Natural killer cell treated with Interleukin-12 subunit alpha and Interleukin-12 subunit beta and Interleukin-15 and Interleukin-18, amount 100 ng/mL, for 72 hours (primary cell): ENCODE measurements around the gene KLRF1. TPM values are rescaled to one million over a fixed set of nuclear protein-coding genes. Genes with fewer than 3 reads are reported as not detected.
"Not testable (repeated sequence)": the region's sequence is repeated elsewhere in the genome, so short reads cannot be mapped to it uniquely, and the experiment has no call there.

Experiments used
- ATAC-seq, 2 donors: fragments of 150-1000 bp; cut with Tn5 transposase in 1 of 2; sonication (Bioruptor Pico), chemical (Tn5 transposase) in 1 of 2; 2 replicates each; pipeline ENCODE4 v1.10.0; 2021
- DNase-seq: peaks from one replicate; pipeline ENCODE4 v3.0.0; 2022; ENCODE audit warnings: low spot score
- H3K27ac Mint-ChIP-seq, 2 donors: 1 replicate in 1 of 2; 2 replicates in 1 of 2; pipeline ENCODE4 v1.8.0; 2022; ENCODE audit warnings: mixed read lengths in 2 of 2, mild to moderate bottlenecking in 1 of 2, moderate library complexity in 1 of 2
- H3K27me3 Mint-ChIP-seq, 2 donors: 1 replicate in 1 of 2; 2 replicates in 1 of 2; pipeline ENCODE4 v1.8.0; 2022; ENCODE audit warnings: mixed read lengths in 2 of 2
- H3K36me3 Mint-ChIP-seq: one replicate; pipeline ENCODE4 v1.8.0; 2022; ENCODE audit warnings: mixed read lengths
- H3K4me1 Mint-ChIP-seq, 2 donors: 1 replicate in 1 of 2; 2 replicates in 1 of 2; pipeline ENCODE4 v1.8.0; 2022; ENCODE audit warnings: low read depth in 2 of 2, mixed read lengths in 2 of 2, mild to moderate bottlenecking in 1 of 2
- H3K4me3 Mint-ChIP-seq: one replicate; pipeline ENCODE4 v1.8.0; 2022; ENCODE audit warnings: mixed read lengths
- H3K9me3 Mint-ChIP-seq: 2 replicates; pipeline ENCODE4 v1.8.0; 2022; ENCODE audit warnings: mixed read lengths
- total RNA-seq, 2 donors: library from RNA; stranded (reverse); gene quantifications; one replicate each; pipeline ENCODE4 v1.2.3, GENCODE V29; 2022

KLRF1 gene
- total RNA-seq, 2 donors from 2014 or later = 1.7 to 2.1 TPM

DNA sequence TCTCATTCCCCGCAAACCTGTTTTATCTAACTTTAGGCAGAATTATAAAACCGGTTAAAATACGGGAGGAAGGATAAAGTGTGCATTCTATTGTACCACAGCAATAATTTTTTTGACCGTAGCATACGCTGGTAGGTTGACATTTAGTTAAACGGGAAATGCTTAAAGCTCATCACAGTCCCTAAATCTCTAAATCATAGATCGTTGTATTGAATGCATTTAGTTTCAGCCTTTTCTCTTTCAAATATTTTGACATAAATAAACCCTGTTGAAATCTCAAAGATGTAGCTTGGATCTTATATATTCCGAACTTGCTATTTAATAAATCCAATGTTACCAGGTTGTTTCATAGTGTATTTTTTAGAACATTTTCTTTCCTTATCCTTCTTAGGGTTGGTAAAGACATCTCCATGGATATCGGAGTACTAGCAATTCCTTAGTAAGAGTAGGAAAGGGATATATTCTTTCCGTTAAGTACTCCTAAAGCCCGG lies 41.1 kb downstream of the KLRF1 start:
- Mint-ChIP-seq H3K4me1 (peaks cover 46 to 48% of the 10 kb centered on the region in 2 donors), H3K4me3 (peak overlapping the region; percentile 98), H3K27ac (peak overlapping the region; percentile 96 to 100), H3K36me3 (peaks cover 34% of the 10 kb centered on the region), H3K9me3 (peaks cover under 1% of the 10 kb centered on the region), H3K27me3 (no peaks in the 10 kb centered on the region)
- no peak for ATAC-seq
- DNase-seq = no peak

DNA sequence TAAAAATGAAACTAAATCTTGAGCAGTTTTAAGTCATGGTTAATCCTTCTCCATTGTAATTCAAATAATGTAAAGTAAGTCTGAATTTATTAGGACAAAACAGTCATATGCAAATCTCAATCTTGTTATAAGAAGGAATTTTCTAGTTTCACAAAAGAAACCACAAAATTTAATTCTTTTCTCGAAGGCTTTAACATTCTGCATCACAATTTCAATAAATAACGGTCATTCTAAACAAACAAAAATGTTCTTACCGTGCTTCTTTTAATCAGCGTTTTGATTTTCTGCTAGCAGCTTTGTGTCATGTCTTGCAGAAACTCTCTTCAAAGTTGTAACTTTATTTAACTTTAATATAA lies 41.6 kb downstream of the KLRF1 start:
- peaks cover 40 to 43% of the 10 kb centered on the region in 2 donors for H3K4me1 Mint-ChIP-seq
- no peaks in the 10 kb centered on the region for H3K27me3 Mint-ChIP-seq
- DNase-seq (no peak), ATAC-seq (no peak)
- H3K27ac Mint-ChIP-seq = peak overlapping the region; percentile 96 to 100
- H3K9me3 Mint-ChIP-seq = no peaks in the 10 kb centered on the region
- peaks cover 28% of the 10 kb centered on the region for H3K36me3 Mint-ChIP-seq
- peak overlapping the region; percentile 98 for H3K4me3 Mint-ChIP-seq

DNA sequence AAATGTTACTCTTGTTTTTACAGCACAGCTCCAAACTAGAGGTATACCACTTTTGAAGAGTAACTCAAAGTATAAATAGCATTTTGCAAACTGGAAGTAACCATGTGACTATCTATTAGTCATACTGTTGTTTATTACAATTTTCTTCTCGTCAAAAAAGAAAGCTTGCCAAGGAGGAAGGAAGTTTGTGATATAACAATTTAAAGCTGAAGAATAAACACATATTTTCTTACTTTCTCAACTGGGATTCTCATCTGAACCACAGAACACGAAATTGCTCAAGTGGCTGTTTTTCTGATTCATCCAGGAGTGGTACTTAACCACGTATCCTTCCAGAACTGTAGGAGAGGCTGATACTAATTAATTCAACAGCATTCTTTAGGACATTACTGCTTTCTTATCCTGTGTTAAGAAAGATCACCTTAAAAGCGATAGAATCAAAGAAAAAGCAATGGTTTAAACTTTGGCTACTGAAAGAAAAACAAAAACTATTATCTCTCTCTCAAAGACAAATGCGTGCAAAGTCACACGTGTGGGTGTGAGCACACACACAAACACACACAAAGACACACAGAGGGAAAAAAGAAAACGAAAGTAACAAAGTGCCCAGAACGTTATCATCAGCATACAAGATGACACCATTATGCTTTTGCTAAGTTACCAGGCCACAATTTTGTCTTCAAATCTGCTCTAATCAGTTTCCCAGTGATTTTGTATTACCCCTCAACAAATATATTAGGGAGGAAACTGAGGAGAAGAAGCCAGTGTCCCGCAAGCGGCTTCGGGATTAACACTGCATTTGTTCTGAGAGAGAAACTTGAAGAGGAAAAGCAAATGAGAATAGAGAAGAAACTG lies 42.3 kb downstream of the KLRF1 start, which contains the start of gene CLEC2B:
CLEC2B (minus strand) TSS at position 48 of the 855 bp plus-strand sequence.
- peaks cover 22% of the 10 kb centered on the region for H3K36me3 Mint-ChIP-seq

DNA sequence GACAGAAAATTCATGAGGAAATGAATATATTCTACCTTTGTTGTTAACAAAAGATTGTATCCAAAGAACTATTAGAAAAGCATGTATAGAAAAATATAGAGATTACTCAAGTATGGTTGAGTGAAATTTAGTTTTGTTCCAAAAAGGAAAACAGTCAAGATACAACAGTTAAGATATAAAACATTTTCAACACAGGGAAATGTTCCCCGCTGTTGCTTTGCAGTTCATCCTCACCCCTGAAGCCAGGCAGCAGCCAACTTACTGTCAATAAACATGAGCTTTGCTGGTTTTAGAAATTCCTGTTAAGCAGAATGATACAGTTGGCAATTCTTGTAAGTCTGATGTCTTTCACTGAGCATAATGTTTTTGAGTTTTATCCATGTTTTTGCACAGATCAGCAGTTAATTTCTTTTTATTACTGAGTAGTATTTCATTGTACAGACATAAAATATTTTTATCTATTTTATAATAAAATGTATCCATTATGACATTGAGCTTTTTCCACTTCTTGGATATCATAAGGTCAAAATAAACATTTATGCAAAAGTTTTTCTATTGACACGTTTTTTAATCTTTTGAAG lies 43.1 kb downstream of the KLRF1 start:
- ATAC-seq (no peak), DNase-seq (no peak)
- no peaks in the 10 kb centered on the region for H3K27me3 Mint-ChIP-seq
- H3K4me3 Mint-ChIP-seq = peak overlapping the region; percentile 98
- H3K4me1 Mint-ChIP-seq = peaks cover 28% of the 10 kb centered on the region in 2 donors
- H3K27ac Mint-ChIP-seq = peak overlapping the region; percentile 96 to 100
- peaks cover 16% of the 10 kb centered on the region for H3K36me3 Mint-ChIP-seq
- no peaks in the 10 kb centered on the region for H3K9me3 Mint-ChIP-seq

More for the DNA sequence above, 42.3 kb downstream of the KLRF1 start, which contains the start of gene CLEC2B:
- peak; percentile 85 to 91 for ATAC-seq
- Mint-ChIP-seq H3K27me3 (no peaks in the 10 kb centered on the region), H3K9me3 (no peaks in the 10 kb centered on the region), H3K4me3 (peak within 1 kb of the TSS; percentile 98), H3K4me1 (peaks cover 34 to 37% of the 10 kb centered on the region in 2 donors), H3K27ac (peak within 1 kb of the TSS; percentile 96 to 100)
- peak; percentile 76 for DNase-seq

DNA sequence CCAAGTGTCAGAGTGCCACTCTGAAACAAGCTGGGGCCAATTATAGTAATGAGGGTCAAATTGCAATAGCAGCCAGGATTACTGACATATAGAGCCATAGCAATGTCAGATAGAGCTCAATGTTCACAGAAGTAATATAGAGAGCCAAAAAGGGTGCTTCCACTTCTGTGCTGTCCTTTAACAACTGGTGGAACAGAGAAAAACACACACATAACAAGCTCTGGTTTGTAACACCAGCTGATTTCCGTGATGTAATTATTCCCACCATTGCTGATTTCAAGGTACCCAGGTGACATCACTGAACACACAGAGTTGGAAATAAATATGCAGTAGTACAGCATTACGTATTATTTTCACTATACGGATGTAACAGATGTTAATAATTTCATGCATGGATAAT lies 44.9 kb downstream of the KLRF1 start:
- Mint-ChIP-seq H3K27me3 (no peaks in the 10 kb centered on the region), H3K36me3 (peaks cover 5% of the 10 kb centered on the region), H3K27ac (no peak overlapping the region), H3K4me1 (peaks cover 13 to 22% of the 10 kb centered on the region in 2 donors), H3K9me3 (no peaks in the 10 kb centered on the region), H3K4me3 (no peak overlapping the region)
- ATAC-seq = no peak
- DNase-seq = no peak

DNA sequence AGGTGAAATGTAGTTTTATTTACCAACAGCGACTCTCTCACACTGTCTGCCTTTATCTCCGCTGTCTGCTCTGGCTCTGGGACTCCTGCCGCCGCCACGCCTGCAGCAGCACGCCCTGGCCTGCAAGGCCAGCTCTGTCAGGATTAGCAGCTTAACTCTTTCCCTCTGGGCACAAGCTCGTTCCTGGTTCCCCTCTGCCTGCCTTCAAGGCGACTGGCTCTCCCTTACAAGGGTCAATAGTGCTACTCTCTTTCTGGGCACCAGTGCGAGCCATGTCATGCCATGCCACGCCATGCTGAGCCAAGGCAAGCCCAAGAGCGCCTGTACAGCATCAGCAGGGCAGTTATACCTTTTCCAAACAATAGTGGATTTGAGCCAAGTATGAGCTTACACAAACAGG lies 45.5 kb downstream of the KLRF1 start:
- H3K9me3 Mint-ChIP-seq = no peaks in the 10 kb centered on the region
- no peak overlapping the region for H3K4me3 Mint-ChIP-seq
- no peaks in the 10 kb centered on the region for H3K36me3 Mint-ChIP-seq
- H3K27me3 Mint-ChIP-seq = no peaks in the 10 kb centered on the region
- ATAC-seq = no peak
- peaks cover 13 to 22% of the 10 kb centered on the region in 2 donors for H3K4me1 Mint-ChIP-seq
- H3K27ac Mint-ChIP-seq = no peak overlapping the region
- no peak for DNase-seq

DNA sequence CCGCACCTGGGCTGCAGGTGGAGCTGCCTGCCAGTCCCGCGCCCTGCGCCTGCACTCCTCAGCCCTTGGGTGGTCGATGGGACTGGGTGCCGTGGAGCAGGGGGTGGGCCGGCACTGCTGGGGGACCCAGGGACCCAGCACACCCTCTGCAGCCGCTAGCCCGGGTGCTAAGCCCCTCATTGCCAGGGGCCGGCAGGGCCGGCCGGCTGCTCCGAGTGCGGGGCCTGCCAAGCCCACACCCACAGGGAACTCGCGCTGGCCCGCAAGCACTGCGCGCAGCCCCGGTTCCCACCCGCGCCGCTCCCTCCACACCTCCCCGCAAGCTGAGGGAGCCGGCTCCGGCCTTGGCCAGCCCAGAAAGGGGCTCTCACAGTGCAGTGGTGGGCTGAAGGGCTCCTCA lies 48.8 kb downstream of the KLRF1 start:
- H3K27me3 Mint-ChIP-seq, ATAC-seq, H3K4me3 Mint-ChIP-seq, H3K27ac Mint-ChIP-seq, H3K9me3 Mint-ChIP-seq, DNase-seq, H3K36me3 Mint-ChIP-seq: not testable (repeated sequence)
- H3K4me1 Mint-ChIP-seq = peaks cover 0 to 13% of the 10 kb centered on the region in 2 donors

DNA sequence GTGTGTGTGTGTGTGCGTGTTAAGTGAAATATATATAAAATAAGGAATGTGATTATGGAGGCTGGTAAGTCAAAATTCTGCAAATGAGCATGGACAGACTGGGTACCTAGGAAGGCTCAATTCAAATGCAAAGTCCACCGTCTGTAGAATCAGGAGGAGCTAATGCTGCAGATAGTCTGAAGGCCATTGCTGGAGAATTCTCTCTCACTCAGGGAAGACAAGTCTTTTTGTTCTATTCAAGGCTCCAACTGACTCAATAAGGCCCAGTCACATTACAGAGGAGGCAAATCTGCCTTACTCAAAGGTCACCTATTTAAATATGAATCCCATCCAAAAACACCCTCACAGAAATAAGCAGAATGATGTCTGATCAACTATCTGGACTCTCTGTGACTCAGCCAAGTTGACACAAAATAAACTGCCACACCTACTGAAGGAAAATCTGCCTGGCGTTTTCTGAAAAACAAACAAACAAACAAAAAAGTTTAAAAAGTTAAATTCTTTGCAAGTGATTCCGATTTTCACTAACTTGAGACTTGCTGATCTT lies 53.3 kb downstream of the KLRF1 start:
- Mint-ChIP-seq H3K9me3 (no peaks in the 10 kb centered on the region), H3K4me1 (peaks cover 2 to 4% of the 10 kb centered on the region in 2 donors), H3K4me3 (no peak overlapping the region), H3K36me3 (no peaks in the 10 kb centered on the region), H3K27me3 (no peaks in the 10 kb centered on the region), H3K27ac (no peak overlapping the region)
- ATAC-seq = no peak
- no peak for DNase-seq

DNA sequence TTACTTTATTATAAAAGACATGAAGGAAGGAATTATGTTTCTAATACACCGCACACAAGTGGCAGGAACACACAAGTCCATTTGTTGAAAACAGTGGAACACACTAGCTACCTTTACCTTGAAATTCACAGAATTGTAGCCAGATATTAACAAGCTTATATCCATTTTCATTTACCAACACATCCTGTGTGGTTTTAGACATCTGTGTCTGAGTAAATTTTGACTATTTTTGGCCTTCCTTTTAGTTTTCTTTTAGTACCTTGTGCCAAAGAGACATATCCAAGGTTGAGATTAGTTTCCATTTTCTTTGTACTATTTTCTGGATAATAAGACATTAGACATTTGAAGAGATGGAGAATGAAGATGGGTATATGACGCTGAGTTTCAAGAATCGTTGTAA lies 54.0 kb downstream of the KLRF1 start, which contains the start of gene KLRF2:
KLRF2 (plus strand) TSS at position 244 of the 400 bp plus-strand sequence; CDS start at position 351, 107 bp downstream.
- Mint-ChIP-seq H3K27ac (no peak within 1 kb of the TSS), H3K9me3 (no peaks in the 10 kb centered on the region), H3K4me1 (peaks cover 2 to 4% of the 10 kb centered on the region in 2 donors), H3K27me3 (no peaks in the 10 kb centered on the region), H3K4me3 (no peak within 1 kb of the TSS), H3K36me3 (no peaks in the 10 kb centered on the region)
- DNase-seq = no peak
- ATAC-seq = no peak

DNA sequence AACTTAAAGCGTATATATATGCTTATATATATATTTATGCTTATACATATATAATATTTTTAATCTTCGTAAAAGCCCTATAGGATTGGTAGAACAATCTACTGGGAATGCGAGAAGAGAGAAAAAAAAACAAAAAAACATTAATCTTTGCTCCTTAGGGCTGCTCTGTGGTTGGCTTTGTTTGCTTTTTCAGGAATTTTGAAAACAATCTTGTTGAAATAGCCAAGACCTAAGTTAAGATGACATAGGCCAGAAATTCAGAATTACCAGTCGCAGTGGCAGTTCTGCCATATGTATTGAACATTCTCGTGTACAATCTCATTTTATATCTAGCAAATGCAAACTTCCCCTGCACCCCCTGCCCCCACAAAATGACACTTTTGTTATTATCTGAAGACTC lies 54.7 kb downstream of the KLRF1 start:
- no peak overlapping the region for H3K27ac Mint-ChIP-seq
- H3K27me3 Mint-ChIP-seq = no peaks in the 10 kb centered on the region
- H3K4me3 Mint-ChIP-seq = no peak overlapping the region
- no peaks in the 10 kb centered on the region for H3K9me3 Mint-ChIP-seq
- H3K4me1 Mint-ChIP-seq = peaks cover 2 to 4% of the 10 kb centered on the region in 2 donors
- DNase-seq (no peak), ATAC-seq (no peak)
- no peaks in the 10 kb centered on the region for H3K36me3 Mint-ChIP-seq

DNA sequence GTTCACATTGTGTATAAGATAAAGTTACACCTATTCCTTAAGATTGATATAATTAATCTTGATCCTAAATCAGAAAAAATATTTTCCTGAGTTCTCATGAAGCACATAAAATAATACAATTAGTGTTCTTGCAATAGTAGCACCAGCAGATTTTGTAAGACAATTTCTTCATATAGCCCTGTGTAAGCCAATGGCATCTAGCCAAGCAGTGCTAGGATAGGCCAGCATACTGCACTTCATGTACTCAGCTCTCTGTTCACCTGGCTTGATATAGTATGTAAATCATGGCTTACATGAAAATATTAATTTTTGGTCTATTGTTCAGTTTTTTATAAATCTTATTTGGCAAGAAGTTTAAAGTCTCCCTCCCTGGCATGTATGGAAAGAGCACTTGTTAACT lies 55.9 kb downstream of the KLRF1 start:
- DNase-seq (no peak), ATAC-seq (no peak)
- no peaks in the 10 kb centered on the region for H3K36me3 Mint-ChIP-seq
- H3K9me3 Mint-ChIP-seq = no peaks in the 10 kb centered on the region
- H3K27me3 Mint-ChIP-seq = no peaks in the 10 kb centered on the region
- no peak overlapping the region for H3K4me3 Mint-ChIP-seq
- peaks cover 2 to 4% of the 10 kb centered on the region in 2 donors for H3K4me1 Mint-ChIP-seq
- H3K27ac Mint-ChIP-seq = no peak overlapping the region

DNA sequence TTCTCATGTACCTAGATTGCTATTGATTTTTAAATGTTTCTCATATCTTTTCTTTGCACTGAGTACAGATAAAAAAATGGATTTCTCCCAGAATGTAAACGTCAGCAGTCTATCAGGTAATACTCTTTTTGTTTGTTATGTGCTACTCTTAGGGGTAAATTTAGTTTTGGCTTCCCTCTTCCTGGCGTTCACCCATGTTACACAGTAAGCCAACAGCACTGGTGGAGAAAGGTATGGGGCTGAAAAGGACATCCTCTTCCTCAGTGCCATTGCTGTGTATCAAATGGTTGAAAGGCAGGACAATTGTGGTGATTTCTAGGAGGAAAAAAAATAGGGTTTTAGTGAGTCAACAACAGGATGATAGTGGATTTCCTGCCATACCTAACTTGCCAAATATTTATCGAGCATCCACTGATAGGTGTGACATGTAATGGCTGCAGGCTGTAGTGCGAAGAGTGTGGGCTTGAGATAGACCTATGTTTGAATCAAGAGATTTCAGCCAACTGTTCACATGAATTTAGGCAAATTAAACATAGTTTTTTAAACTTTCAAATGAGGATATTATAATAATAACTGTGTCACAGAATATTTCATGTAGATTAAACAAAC lies 61.5 kb downstream of the KLRF1 start:
- peak overlapping the region in 1 of 2 donors; percentile 63 for H3K27ac Mint-ChIP-seq
- no peaks in the 10 kb centered on the region for H3K36me3 Mint-ChIP-seq
- DNase-seq = no peak
- H3K4me3 Mint-ChIP-seq = no peak overlapping the region
- H3K4me1 Mint-ChIP-seq = peaks cover 10 to 12% of the 10 kb centered on the region in 2 donors
- ATAC-seq = no peak
- H3K9me3 Mint-ChIP-seq = no peaks in the 10 kb centered on the region
- H3K27me3 Mint-ChIP-seq = no peaks in the 10 kb centered on the region
